Tibial nerve (tissue), 4 donors: ENCODE measurements around the gene FGL2. TPM values are rescaled to one million over a fixed set of nuclear protein-coding genes. Genes with fewer than 3 reads are reported as not detected.

Source experiments
- DNase-seq, 2 donors: peaks; one replicate each; pipeline ENCODE4 v3.0.0-alpha.2; 2019; ENCODE audit warnings: low spot score in 2 of 2
- H3K27ac ChIP-seq, 4 donors: fragments of 200-600 bp; sonication (generic) in 3 of 4; one replicate each; pipeline ENCODE4 v1.5.1; 2017 to 2019; ENCODE audit warnings: mild to moderate bottlenecking in 1 of 4
- H3K27me3 ChIP-seq, 2 donors: fragments of 200-600 bp; sonication (generic) in 1 of 2; one replicate each; pipeline versions ENCODE4 v1.5.1 to v1.6.0; 2017 to 2019
- H3K36me3 ChIP-seq, 3 donors: fragments of 200-600 bp; sonication (generic); one replicate each; pipeline ENCODE4 v1.5.1; 2018 to 2019
- H3K4me1 ChIP-seq, 4 donors: fragments of 200-600 bp; sonication (generic) in 3 of 4; one replicate each; pipeline ENCODE4 v1.5.1; 2017 to 2019
- H3K4me3 ChIP-seq, 4 donors: fragments of 200-600 bp; sonication (generic) in 3 of 4; one replicate each; pipeline ENCODE4 v1.5.1; 2017 to 2019; ENCODE audit warnings: mild to moderate bottlenecking in 1 of 4, moderate library complexity in 1 of 4
- H3K9me3 ChIP-seq, 4 donors: fragments of 200-600 bp; sonication (generic) in 3 of 4; one replicate each; pipeline ENCODE4 v1.5.1; 2017 to 2019
- CTCF ChIP-seq, 5 experiments: fragments of 200-600 bp in 3 of 5; fragments of 450-650 bp in 2 of 5; sonication (generic) in 3 of 5; IDR thresholded peaks; one replicate each; pipeline ENCODE4 v1.5.1; 2016 to 2019; ENCODE audit warnings: antibody characterized with exemption in 5 of 5, mild to moderate bottlenecking in 3 of 5, moderate library complexity in 2 of 5
- EP300 ChIP-seq, 2 donors: sonication (generic); formaldehyde crosslinking; IDR thresholded peaks; one replicate each; pipeline ENCODE4 v1.6.1; 2017; ENCODE audit warnings: antibody characterized with exemption in 2 of 2, mild to moderate bottlenecking in 1 of 2
- POLR2A ChIP-seq, 2 donors: fragments of 450-650 bp; IDR thresholded peaks; one replicate each; pipeline ENCODE4 v1.6.1; 2017; ENCODE audit warnings: antibody characterized with exemption in 2 of 2, mild to moderate bottlenecking in 2 of 2, moderate library complexity in 2 of 2
- WGBS, 2 donors: methylation state at CpG; one replicate each; pipeline ENCODE4 v1.1.5; 2018; 5-methylcytosine and 5-hydroxymethylcytosine counted together
- total RNA-seq, 4 donors: library from RNA; depleted of rRNA; stranded (reverse); fragments of >200 nt; gene quantifications; one replicate each; pipeline ENCODE4 v1.1.0, GENCODE V29; 2016

Gene FGL2
- total RNA-seq, 4 donors from 2014 or later: 30.0 to 214 (median 170) TPM

- no peak overlapping the region for H3K27ac ChIP-seq
- no peak overlapping the region for H3K4me3 ChIP-seq
- peaks cover 0 to 3% (median 0%) of the 10 kb centered on the region in 3 donors for H3K36me3 ChIP-seq
- no peaks in the 10 kb centered on the region for H3K27me3 ChIP-seq
- DNase-seq: no peak
- 91 to 97% methylated on average over 3 of the region's 3 CpGs for WGBS, 2 donors
- H3K4me1 ChIP-seq: no peaks in the 10 kb centered on the region
- TF ChIP-seq EP300 (IDR thresholded peaks at IDR 0.05) (no peak), POLR2A (IDR thresholded peaks at IDR 0.05) (no peak), CTCF (IDR thresholded peaks at IDR 0.05) (no peak)
- H3K9me3 ChIP-seq: peaks cover 0 to 6% (median 0%) of the 10 kb centered on the region in 4 donors
These were observed 16.7 kb upstream of the FGL2 start for GRCh38 chr7:77216181-77216845.

GRCh38 chr7:77209479-77210139 lies 10.0 kb upstream of the FGL2 start:
- H3K36me3 ChIP-seq: peaks cover 0 to 16% (median 0%) of the 10 kb centered on the region in 3 donors
- peaks cover 0 to 13% (median 0%) of the 10 kb centered on the region in 4 donors for H3K9me3 ChIP-seq
- no peak overlapping the region for H3K4me3 ChIP-seq
- 94 to 95% methylated on average over 6 of the region's 6 CpGs for WGBS, 2 donors
- no peak for DNase-seq
- no peaks in the 10 kb centered on the region for H3K4me1 ChIP-seq
- H3K27me3 ChIP-seq: no peaks in the 10 kb centered on the region
- TF ChIP-seq EP300 (IDR thresholded peaks at IDR 0.05) (no peak), POLR2A (IDR thresholded peaks at IDR 0.05) (no peak), CTCF (IDR thresholded peaks at IDR 0.05) (no peak)
- H3K27ac ChIP-seq: no peak overlapping the region

- TF ChIP-seq EP300 (IDR thresholded peaks at IDR 0.05) (no peak), POLR2A (IDR thresholded peaks at IDR 0.05) (no peak), CTCF (IDR thresholded peaks at IDR 0.05) (no peak)
- Histone ChIP-seq H3K36me3 (peaks cover 0 to 16% (median 0%) of the 10 kb centered on the region in 3 donors), H3K9me3 (peaks cover 0 to 13% (median 0%) of the 10 kb centered on the region in 4 donors), H3K4me1 (no peaks in the 10 kb centered on the region), H3K27ac (no peak overlapping the region), H3K4me3 (no peak overlapping the region), H3K27me3 (no peaks in the 10 kb centered on the region)
- no peak for DNase-seq
These were observed 8.8 kb upstream of the FGL2 start for GRCh38 chr7:77208416-77208815.

- no peak for TF ChIP-seq EP300 (IDR thresholded peaks at IDR 0.05)
- no peak for TF ChIP-seq CTCF (IDR thresholded peaks at IDR 0.05)
- TF ChIP-seq POLR2A (IDR thresholded peaks at IDR 0.05): no peak
- H3K4me3 ChIP-seq: no peak overlapping the region
- H3K27me3 ChIP-seq: no peaks in the 10 kb centered on the region
- WGBS, 2 donors: 97 to 99% methylated on average over 3 of the region's 3 CpGs
- H3K9me3 ChIP-seq: peaks cover 0 to 13% (median 0%) of the 10 kb centered on the region in 4 donors
- no peak overlapping the region for H3K27ac ChIP-seq
- H3K36me3 ChIP-seq: peaks cover 0 to 16% (median 0%) of the 10 kb centered on the region in 3 donors
- DNase-seq: no peak
- peaks cover 0 to 2% (median 0%) of the 10 kb centered on the region in 4 donors for H3K4me1 ChIP-seq
These were observed 6.1 kb upstream of the FGL2 start for GRCh38 chr7:77205706-77206105.

GRCh38 chr7:77202481-77202976 lies 2.9 kb upstream of the FGL2 start:
- TF ChIP-seq EP300 (IDR thresholded peaks at IDR 0.05): no peak
- TF ChIP-seq POLR2A (IDR thresholded peaks at IDR 0.05): no peak
- TF ChIP-seq CTCF (IDR thresholded peaks at IDR 0.05): no peak
- no peak overlapping the region for H3K4me3 ChIP-seq
- H3K27ac ChIP-seq: no peak overlapping the region
- no peaks in the 10 kb centered on the region for H3K27me3 ChIP-seq
- H3K4me1 ChIP-seq: peaks cover 0 to 11% (median 4%) of the 10 kb centered on the region in 4 donors
- DNase-seq: no peak
- 86 to 90% methylated on average over 4 of the region's 4 CpGs for WGBS, 2 donors
- H3K36me3 ChIP-seq: no peaks in the 10 kb centered on the region
- H3K9me3 ChIP-seq: no peaks in the 10 kb centered on the region
